8988T (cell line): ENCODE data around the gene NPRL2.

Experiments used
- DNase-seq: peaks from one replicate; pipeline ENCODE4 v3.0.0; 2011

NPRL2 gene

DNA sequence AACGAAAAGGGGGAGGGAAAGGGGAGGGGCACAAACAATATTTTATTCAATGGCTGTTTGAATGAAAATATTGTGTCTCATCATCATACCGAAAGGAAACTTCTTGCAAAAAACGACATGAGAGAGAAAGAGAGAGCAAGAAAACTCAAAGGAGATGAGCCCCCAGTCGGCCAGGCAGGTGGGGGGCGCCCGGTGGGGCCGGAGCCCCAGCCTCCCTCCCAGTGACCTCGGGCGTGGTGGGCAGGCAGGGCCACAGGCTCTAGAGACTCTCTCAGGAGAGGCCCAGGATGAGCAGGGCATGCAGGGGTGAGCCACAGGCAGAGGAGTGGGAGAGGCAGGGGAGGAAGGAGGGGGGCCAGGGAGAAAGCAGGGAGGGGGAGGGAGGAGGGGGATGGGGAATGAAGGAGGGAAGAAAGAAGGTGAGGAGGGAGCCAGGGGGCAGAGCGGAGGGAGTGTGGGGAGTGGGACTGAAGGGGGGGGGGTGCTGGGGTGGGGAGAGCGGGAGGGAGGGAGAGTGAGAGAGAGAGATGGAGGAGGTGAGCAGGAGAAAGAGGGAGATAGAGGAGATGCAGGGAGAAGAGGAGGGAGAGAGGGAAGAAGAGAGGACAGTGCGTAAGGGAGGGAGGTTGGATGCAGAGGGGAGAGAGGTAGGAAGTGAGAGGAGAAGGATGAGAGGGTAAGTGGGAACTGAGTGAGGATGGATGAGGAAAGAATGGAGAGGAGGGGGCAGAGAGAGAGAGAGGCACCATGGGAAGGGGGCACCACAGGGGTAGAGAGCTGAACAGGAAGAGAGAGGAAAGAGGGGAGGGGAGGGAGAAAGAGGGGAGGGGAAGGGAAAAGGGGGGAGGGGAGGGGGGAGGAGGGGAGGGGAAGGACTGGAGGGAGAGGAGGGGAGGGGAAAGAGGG lies 22.8 kb upstream of the NPRL2 start:
- DNase-seq: no peak

DNA sequence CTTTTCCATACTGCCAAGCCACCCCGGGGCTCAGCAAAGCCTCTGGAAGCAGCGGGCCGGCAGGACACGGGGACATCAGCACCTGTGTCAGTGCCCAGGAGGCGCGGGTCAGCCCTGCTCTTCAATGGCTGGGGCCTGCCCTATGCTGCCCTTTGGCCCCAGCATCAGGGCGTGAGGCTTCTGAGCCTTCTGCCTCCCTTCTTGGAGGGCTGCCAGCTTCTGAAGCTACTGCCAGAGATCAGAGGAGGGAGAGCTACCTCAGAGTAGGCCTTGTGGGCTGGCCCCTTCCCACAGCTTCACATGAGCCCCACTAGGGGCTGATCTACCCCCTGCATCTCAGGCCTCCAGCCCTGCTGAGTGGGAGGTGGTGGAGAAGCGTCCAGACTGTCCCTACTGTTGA lies 21.8 kb upstream of the NPRL2 start:
- no peak for DNase-seq

DNA sequence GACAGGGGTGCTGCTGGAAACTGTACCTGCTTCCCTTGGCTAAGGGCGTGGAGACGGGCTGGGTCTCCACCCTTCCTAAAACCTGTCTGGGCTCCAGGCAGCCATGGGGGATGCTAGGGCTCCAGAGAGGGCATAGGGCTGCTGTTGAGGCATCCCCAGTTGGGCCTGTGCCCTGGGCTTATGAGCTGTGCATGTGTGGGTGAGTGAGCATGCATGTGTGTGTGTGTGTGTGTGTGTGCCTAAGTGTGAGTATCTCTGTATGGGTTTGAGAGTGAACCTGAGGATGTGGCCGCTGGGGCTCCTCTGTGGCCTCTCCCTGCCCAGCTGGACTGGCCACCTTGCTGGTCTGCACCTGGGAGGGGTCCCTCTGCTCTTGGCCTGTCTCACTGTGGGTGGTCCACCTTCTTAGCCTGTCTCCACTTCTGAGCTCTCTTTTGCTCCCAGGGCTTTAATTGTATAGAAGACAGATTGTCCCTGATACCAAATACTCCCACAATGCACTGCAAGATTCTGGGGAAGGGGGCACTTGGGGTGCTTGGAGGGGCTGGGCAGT lies 20.6 kb upstream of the NPRL2 start:
- no peak for DNase-seq

GRCh38 chr3:50370594-50370993 lies 20.0 kb upstream of the NPRL2 start:
- DNase-seq: peak; percentile 83

GRCh38 chr3:50369012-50369670 lies 18.6 kb upstream of the NPRL2 start:
- DNase-seq: no peak

DNA sequence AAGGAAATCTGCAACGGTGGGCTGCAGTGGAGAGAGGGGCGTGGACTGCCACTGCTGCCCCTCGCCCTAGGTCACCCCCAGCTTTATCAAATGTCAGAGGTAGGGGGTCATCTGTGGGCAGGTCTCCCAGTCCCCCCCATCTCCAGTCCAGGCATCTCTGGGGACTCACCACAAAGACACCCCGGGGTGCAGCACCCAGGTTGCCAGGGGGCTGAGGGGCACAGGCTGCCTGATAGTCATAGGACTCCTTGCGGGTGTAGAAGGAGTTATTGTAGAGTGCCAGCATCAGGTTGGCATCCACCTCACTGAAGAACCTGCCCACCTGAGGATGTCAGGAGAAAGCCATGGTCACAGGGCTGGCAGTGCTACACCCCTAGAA lies 15.3 kb upstream of the NPRL2 start:
- DNase-seq: no peak

DNA sequence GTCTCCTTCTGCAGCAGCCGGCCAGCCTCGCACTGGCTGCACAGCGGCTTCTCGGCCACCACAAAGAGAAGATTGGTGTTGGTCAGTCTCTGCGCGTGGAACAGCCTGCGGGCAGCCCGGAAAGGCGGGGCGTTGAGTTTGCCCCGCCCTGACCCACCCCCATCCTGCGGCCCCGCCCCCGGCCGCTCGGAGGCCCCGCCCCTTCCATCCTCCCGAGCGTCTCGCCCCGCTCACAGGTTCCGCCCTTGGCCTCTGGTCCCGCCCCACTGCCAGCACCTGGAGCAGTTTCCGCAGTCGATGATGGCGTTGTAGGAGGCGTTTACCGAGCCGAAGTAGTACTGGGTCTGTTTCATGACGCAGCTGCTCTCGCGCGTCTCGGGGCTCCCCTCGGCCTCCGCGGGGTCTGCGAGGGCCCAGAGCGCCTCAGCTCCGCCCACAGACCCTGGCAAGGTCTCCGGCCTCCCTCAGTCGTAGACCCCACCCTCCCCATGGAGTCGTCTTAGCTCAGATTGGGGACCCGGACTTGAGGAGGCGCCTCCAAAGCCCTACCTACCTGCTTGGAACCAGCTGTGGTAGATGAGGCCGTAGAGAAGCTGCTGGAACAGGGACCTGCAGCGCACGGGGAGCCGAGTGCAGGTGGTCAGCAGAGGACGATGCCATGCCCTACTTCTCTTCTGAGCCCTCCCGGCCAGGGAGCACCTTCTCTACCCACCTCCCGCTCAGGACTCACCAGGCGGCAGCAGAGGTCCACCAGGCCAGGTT lies 14.7 kb upstream of the NPRL2 start:
- peak; percentile 93 for DNase-seq

DNA sequence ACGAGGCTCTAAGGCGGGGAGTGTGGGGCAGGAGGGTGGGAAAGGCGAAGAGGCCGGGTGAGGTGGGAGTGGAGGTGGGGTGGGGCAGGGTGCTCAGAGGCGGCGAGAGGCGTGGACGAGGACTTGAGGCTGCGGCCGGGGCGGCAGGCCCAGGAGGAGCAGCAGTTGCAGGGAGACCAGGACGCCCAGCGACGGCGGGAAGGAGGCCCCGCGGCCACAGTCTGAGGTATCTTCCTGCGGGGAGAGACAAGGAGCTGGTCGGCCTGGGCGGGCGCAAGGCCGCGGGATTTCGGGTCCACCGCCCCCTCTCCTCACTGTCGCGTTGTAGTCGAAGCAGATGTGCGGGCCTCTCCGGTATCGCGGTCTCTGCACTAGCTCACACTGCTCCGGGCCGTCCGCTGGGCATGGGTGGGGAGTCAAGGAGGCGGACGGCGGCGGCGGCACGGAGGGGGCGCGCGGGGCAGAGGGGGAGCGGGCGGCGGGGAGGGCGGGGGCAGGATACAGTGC lies 14.1 kb upstream of the NPRL2 start:
- no peak for DNase-seq

- DNase-seq: no peak
Observed at GRCh38 chr3:50359760-50360110, 9.2 kb upstream of the NPRL2 start.

DNA sequence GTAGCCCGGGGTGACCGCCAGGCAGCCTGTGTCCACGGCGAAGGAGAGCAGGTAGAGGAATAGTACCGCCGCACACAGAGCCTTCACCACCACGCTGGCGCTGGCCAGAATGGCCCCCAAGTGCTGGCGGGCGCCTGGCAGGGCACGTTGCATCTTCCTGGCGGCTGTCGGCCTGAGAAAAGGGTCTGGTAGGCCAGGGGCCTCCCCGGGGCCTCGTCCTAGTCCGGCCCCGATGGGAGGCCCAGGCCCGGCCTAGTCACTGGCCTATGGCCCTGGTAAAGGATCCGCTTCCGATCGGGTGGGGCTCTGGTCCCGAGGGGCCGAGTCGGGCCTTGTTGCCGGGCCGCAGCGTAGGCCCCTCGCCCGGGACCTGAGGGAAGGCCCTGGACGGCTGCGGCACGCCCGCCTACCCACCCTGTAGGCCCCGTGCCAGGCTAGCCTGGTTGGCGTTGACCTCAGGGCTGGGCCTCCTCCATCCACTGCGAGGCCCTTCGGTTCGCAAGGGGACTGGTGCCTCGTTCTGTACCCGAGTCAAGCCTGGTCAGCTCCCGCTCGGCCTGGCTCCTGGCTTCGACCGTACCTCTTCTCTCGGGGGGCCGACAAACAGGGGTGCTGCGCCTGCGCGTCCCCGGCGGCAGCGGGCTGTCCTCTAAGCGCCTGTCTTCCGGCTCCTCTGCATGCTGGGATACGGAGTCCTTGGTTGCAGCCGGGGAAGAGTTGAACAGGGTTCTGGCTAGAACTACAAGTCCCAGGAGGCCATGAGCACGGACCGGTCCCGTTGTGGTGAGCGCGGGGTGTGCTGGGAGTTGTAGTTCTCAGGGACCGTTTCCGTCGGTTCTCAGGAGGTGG lies 8.6 kb upstream of the NPRL2 start, which contains the start of gene TMEM115:
TMEM115 (minus strand) TSS at position 611 of the 849 bp plus-strand sequence; CDS start at position 153, 458 bp downstream.
- DNase-seq: peak; percentile 98

- DNase-seq: no peak
Observed at GRCh38 chr3:50358355-50358910, 7.9 kb upstream of the NPRL2 start.

GRCh38 chr3:50357481-50357880 lies 6.9 kb upstream of the NPRL2 start:
- no peak for DNase-seq

- DNase-seq: no peak
Observed at GRCh38 chr3:50356553-50356952, 6.0 kb upstream of the NPRL2 start.

DNA sequence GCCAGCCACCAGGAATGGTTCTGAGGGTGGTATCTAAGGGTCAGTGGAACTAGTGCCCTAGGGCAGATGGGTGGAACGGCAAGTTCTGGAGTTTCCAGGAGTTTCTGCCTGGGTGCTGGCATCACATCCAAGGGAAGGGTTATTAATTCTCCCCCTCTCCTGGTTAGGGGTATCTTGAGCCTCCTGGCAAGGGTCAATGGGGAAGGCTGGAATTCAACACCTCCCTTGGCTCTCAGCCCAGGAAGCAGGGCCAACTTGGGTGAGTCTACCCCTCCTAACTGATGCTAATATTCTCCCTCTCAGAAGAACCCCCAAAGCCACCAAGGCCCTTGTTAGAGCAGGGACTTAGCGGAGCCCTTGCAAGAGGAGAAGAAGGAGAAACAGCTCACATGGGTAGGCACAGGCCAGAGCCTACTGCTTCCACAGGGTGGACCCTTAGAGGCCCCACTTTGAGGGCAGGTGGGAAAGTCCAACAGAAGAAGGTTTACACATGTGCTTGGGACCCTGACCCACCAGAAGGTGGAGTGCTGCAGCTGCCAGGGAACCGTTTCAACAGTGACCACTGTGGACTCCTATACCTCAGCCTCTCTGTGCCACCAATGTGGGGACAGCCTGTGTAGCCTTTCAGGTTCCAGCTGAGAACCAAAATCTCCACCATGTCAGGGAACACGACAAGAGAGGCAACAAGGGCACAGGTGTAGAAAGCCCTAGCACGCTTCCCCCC lies 5.4 kb upstream of the NPRL2 start:
- no peak for DNase-seq

DNA sequence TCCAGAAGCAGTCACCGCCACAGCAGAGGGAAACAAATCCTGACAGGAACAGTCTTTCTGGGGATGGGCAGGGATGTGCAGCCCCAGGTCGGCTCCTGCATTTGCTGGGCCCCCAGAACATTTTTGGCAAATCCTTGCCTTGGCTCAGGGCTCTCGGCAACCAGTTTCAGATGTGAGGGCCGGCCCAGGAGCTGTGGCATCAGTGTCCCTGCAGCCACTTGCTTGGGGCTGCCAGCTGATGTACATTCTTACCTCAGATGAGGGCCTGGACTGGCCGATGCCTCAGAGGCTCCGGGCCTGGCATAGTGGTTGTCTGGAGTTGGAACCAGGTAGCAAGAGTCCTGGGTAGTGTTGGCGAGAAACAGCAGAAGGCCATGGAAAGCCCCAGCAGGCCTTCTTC lies 4.3 kb upstream of the NPRL2 start:
- DNase-seq: no peak

- no peak for DNase-seq
Observed at GRCh38 chr3:50354186-50354764, 3.7 kb upstream of the NPRL2 start.

GRCh38 chr3:50353245-50354004 lies 2.9 kb upstream of the NPRL2 start:
- DNase-seq: no peak

DNA sequence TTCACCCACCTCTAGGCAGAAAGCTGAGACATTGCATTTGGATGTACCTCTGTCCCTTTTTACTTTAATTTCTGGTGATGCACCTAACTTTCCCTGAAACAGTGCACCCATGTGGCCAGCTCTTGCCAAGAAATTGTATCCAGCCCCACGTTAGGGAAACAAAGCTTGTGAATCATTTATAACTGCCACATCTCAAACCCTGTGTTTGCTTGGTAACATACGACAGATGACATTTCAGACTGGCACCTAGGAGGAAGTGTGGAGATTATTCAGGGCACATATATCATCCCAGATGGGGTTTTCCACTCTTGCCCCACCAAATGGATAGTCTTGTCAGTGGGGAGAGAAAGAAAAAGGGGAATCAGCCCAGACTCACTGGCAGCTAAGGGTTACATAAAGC lies 2.2 kb upstream of the NPRL2 start:
- DNase-seq: no peak

DNA sequence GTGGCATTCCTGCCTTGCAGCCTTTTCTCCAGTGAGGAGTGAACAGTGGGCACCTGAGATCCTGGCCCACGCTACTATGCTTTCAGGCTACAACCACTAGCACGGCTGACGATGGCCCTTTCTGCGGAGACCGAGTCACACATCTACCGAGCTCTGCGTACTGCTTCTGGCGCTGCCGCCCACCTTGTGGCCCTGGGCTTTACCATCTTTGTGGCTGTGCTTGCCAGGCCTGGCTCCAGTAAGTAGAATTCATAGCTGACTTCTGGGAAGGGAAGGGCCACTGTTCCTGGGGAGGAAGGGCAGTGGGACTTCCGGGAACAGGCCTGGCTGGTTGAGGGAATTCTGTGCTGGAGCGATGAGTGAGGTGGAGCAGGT lies 735 bp upstream of the NPRL2 start:
- no peak for DNase-seq

- no peak for DNase-seq
Observed at GRCh38 chr3:50350213-50350526, 405 bp downstream of the NPRL2 start.
